Epithelial cell of esophagus (primary cell): ENCODE data around the gene DNAH11.

Experiments used
- DNase-seq: peaks from one replicate; pipeline ENCODE4 v3.0.0; 2010; ENCODE audit warnings: low read depth
- H3K4me3 ChIP-seq: 2 replicates; pipeline ENCODE4 v1.5.1; 2011; ENCODE audit warnings: mild to moderate bottlenecking, low read length, control low read depth
- TF ChIP-seq, protein P1 (sequence below): IDR thresholded peaks from 2 replicates; pipeline ENCODE4 v1.5.1; 2011; ENCODE audit warnings: low read depth, mild to moderate bottlenecking, low read length, control low read depth, inconsistent platforms; ENCODE audit not compliant: insufficient read depth; ENCODE audit errors: missing control alignments

Gene DNAH11

DNA sequence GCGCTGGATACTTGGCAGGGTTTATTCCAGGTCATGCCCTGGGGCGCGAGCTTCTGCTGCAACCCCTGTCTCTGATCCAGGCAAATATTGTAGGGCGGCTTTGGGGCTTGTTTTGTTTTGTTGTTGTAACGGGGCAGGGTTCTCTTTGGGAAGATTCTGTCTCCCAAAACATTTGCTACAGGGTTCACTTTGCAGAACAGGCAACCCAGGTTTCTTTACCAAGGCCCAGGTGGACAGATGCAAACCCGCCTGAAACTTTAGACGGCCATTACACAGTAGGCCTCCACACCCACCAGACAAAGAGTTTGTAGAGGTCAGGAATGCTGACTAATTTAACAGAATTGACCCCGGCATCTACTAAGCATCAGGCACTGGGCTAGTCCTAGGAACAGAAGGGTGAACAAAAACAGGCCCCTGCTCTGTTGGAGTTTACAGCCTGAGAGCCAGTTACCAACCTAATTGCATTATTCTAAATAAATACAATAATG is 403.4 kb downstream of the DNAH11 start:
- H3K4me3 ChIP-seq, result peak overlapping the region; percentile 65
- no peak for DNase-seq
- TF ChIP-seq, protein P1, sequence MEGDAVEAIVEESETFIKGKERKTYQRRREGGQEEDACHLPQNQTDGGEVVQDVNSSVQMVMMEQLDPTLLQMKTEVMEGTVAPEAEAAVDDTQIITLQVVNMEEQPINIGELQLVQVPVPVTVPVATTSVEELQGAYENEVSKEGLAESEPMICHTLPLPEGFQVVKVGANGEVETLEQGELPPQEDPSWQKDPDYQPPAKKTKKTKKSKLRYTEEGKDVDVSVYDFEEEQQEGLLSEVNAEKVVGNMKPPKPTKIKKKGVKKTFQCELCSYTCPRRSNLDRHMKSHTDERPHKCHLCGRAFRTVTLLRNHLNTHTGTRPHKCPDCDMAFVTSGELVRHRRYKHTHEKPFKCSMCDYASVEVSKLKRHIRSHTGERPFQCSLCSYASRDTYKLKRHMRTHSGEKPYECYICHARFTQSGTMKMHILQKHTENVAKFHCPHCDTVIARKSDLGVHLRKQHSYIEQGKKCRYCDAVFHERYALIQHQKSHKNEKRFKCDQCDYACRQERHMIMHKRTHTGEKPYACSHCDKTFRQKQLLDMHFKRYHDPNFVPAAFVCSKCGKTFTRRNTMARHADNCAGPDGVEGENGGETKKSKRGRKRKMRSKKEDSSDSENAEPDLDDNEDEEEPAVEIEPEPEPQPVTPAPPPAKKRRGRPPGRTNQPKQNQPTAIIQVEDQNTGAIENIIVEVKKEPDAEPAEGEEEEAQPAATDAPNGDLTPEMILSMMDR, result no peak

DNA sequence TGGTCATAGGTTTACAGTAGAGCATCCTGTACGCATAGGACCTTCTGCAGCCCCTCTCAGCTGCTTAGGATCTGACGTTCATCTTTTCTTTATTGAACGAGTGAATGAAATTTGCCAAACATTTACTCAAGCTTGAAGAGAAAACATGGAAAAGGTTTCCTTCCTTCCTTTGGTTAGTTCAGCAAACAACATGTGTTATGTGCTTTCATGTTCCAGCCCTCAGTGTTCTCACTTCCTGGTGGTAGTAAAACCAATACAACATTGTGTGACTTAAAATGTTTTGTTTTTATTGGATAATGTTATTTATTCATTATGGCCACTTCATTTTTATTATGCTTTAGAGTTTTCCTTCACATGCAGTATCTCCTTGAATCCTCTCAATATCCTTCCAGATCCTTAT is 404.2 kb downstream of the DNAH11 start:
- DNase-seq, result no peak
- TF ChIP-seq, protein P1, result no peak
- no peak overlapping the region for H3K4me3 ChIP-seq

DNA sequence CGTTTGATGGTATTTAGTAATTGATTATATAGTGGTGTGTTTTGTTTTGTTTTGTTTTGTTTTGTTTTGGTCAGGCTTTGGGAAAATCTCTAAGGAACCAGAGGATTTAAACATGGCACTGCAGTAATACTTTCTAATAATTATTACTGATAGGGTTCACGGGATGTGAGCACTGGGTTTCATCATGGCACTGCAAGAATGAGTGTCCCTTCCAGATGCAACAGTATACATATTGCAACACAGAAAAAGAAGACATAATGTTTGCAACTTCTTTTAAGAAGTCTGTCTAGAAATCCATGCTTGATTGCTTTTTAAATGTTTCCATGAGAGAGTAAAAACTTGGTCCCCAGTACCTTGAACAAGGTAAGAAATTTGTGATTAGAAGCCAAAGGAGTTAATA is 405.1 kb downstream of the DNAH11 start:
- no peak overlapping the region for H3K4me3 ChIP-seq
- no peak for DNase-seq
- TF ChIP-seq, protein P1, result no peak

DNA sequence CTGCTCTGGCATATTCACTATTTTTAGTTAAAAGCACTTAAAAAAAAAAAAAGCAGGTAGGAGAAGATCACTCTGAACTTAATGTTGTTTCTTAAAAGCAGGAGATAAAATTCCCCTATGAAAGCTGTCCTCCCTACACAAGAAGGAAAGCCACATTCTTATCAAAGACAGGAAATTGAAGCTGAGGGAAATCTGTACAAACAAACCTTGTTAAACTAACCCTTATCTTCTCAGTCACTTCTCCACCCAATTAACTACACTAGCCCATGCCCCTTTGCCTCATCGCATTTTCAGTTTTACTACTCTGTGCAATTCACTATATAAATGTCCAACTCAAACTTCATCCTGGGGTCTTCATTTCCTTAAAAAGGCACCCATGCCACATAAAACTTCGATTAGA is 405.5 kb downstream of the DNAH11 start:
- no peak overlapping the region for H3K4me3 ChIP-seq
- TF ChIP-seq, protein P1, result no peak
- no peak for DNase-seq

DNA sequence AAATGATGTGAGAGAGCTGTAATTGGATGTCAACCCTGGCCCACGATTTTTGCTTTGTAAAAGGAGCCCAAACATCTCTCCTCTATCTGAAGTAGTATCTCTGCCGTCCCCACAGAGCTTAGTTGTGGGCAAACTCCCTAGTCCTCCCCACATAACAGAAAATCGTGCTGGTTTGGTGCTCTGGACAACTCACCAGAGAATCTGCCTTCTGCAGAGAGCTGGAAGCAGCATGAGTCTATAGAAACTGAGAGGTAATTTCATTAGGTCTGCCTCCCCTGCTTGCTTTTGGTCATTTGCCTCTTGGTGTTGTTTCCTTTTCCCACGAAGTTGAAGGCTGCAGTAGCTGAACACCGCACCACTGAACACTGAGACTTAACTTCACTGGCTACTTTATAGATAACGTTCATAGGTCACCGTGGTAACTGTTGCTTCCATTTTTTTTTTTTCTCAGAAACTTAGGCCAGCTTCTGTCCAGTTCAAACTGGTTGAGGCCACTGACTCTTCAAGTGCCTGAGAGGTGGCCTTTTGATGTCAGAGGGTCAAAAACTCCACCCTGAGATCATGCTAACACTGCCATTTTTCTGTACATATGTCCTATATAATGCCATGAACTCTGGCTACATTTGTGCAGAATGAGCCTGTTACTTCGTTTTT is 406.2 kb downstream of the DNAH11 start:
- no peak overlapping the region for H3K4me3 ChIP-seq
- TF ChIP-seq, protein P1, result no peak
- no peak for DNase-seq
